HFF-Myc (cell line): Measurements from ENCODE around the gene VPS54.
"Not testable (repeated sequence)": the region's sequence is repeated elsewhere in the genome, so short reads cannot be mapped to it uniquely, and the experiment has no call there.

ENCODE experiments used
- DNase-seq: peaks from one replicate; pipeline ENCODE4 v3.0.0-alpha.2; 2011; ENCODE audit warnings: low read depth; ENCODE audit errors: extremely low read depth
- H3K4me3 ChIP-seq: replicated peaks from 2 replicates; pipeline ENCODE4 v1.5.1; 2011; ENCODE audit warnings: low read depth, mild to moderate bottlenecking, control low read depth, low read length
- CTCF ChIP-seq: IDR thresholded peaks from 2 replicates; pipeline ENCODE4 v1.5.1; 2012; ENCODE audit warnings: mild to moderate bottlenecking, low read depth, low read length, control low read depth; ENCODE audit errors: missing control alignments

Gene VPS54

GRCh38 chr2:63981702-63982103 is 37.5 kb downstream of the VPS54 start:
- no peak for DNase-seq
- no peak overlapping the region for H3K4me3 ChIP-seq
- TF ChIP-seq CTCF: no peak

GRCh38 chr2:63980794-63981193 is 38.4 kb downstream of the VPS54 start:
- DNase-seq: no peak
- H3K4me3 ChIP-seq: no peak overlapping the region
- TF ChIP-seq CTCF: no peak

- no peak for TF ChIP-seq CTCF
- DNase-seq: no peak
- H3K4me3 ChIP-seq: no peak overlapping the region
Observed at GRCh38 chr2:63977904-63978303, 41.3 kb downstream of the VPS54 start.

GRCh38 chr2:63976125-63976510 is 43.1 kb downstream of the VPS54 start:
- no peak for TF ChIP-seq CTCF
- no peak overlapping the region for H3K4me3 ChIP-seq
- no peak for DNase-seq

- no peak for TF ChIP-seq CTCF
- no peak overlapping the region for H3K4me3 ChIP-seq
- no peak for DNase-seq
Observed at GRCh38 chr2:63975437-63976124, 43.6 kb downstream of the VPS54 start.

GRCh38 chr2:63975036-63975435 is 44.2 kb downstream of the VPS54 start:
- not testable (repeated sequence) for DNase-seq, H3K4me3 ChIP-seq

GRCh38 chr2:63962186-63962585 is 57.0 kb downstream of the VPS54 start:
- DNase-seq: no peak
- no peak overlapping the region for H3K4me3 ChIP-seq
- TF ChIP-seq CTCF: no peak
